SK-N-MC (cell line): ENCODE data around the gene SEC23B.
"Not testable (repeated sequence)": the region's sequence is repeated elsewhere in the genome, so short reads cannot be mapped to it uniquely, and the experiment has no call there.

ENCODE experiments used
- DNase-seq: peaks from one replicate; pipeline ENCODE4 v3.0.0-alpha.2; 2011; ENCODE audit warnings: low read depth, low spot score
- H3K27ac ChIP-seq: fragments of 200-600 bp; sonication (generic); 2 replicates; pipeline ENCODE4 v1.5.1; 2016; ENCODE audit warnings: mixed run types
- H3K36me3 ChIP-seq: fragments of 200-600 bp; sonication (generic); 2 replicates; pipeline ENCODE4 v1.6.1; 2017; ENCODE audit warnings: antibody characterized with exemption, low read length, mixed read lengths; ENCODE audit not compliant: insufficient read depth
- H3K4me3 ChIP-seq: fragments of 200-600 bp; sonication (generic); 2 replicates; pipeline ENCODE4 v1.5.1; 2016
- H3K9ac ChIP-seq: fragments of 200-600 bp; sonication (generic); 2 replicates; pipeline ENCODE4 v1.8.0; 2017; ENCODE audit warnings: mixed run types, mixed read lengths; ENCODE audit not compliant: insufficient read length
- H3K9me3 ChIP-seq: fragments of 200-600 bp; sonication (generic); 2 replicates; pipeline ENCODE4 v1.6.1; 2017; ENCODE audit warnings: low read depth, mild to moderate bottlenecking, antibody characterized with exemption, low read length, moderate library complexity, mixed read lengths
- EZH2 ChIP-seq: fragments of 200-600 bp; sonication (generic); IDR thresholded peaks from one replicate; pipeline ENCODE4 v1.6.1; 2017; ENCODE audit warnings: antibody characterized with exemption
- FOXP2 ChIP-seq: optimal IDR thresholded peaks from 2 replicates; pipeline ENCODE3; 2011; ENCODE audit warnings: mild to moderate bottlenecking, moderate library complexity; ENCODE audit not compliant: insufficient read depth; ENCODE audit errors: extremely low read length, control extremely low read depth
- POLR2AphosphoS5 ChIP-seq: IDR thresholded peaks from 2 replicates; pipeline ENCODE4 v1.6.1; 2012; ENCODE audit warnings: mild to moderate bottlenecking, low read depth, low read length, borderline replicate concordance

Gene SEC23B

DNA sequence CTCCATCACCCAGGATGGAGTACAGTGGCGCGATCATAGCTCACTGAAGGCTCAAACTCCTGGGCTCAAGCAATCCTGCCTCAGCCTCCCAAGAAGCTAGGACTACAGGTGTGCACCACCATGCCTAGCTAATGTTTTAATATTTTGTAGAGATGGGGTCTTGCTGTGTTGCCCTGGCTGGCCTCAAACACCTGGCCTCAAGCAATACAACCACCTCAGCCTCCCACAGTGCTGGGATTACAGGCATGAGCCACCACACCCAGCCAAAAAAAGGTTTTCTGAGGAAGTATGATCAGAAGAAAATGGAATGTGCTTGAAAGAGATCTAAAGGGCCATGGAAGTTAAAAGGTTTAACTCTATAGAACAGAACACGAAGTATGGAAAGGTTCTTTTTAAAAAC is 19.4 kb upstream of the SEC23B start:
- TF ChIP-seq FOXP2 (no peak), POLR2AphosphoS5 (no peak), EZH2 (no peak)
- H3K27ac ChIP-seq = no peak overlapping the region
- no peaks in the 10 kb centered on the region for H3K9me3 ChIP-seq
- no peak for DNase-seq
- H3K9ac ChIP-seq = no peak overlapping the region
- peaks cover 54% of the 10 kb centered on the region for H3K36me3 ChIP-seq
- H3K4me3 ChIP-seq = no peak overlapping the region

DNA sequence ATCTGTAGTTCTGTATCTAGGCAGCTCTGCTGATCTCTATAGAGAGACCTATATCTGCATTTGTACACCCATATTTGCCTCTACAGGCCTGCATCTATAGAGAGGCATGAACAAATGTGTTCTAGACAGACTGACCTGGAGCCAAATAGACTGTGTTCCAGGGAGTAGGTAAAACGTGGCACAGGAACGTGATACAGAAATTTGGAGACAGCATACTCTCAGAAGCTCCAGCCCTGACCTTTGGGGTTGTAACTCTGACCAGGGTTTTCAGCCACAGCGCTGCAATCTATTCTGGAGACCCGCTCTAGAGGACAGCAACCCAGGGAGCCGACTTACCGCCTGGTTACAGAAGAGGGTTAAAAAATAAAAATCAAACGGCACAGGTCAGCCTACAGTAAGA is 11.7 kb upstream of the SEC23B start:
- H3K36me3 ChIP-seq = peaks cover 16% of the 10 kb centered on the region; the same call in 1 of the 2 replicates
- H3K9me3 ChIP-seq = no peaks in the 10 kb centered on the region
- no peak for DNase-seq
- 0 out of 2 replicates have a peak overlapping the region, but pooled peaks have one; percentile 17 for H3K27ac ChIP-seq
- TF ChIP-seq POLR2AphosphoS5 = no peak
- TF ChIP-seq FOXP2 = no peak
- no peak for TF ChIP-seq EZH2
- peak overlapping the region; percentile 99 for H3K4me3 ChIP-seq
- peak overlapping the region; percentile 78 for H3K9ac ChIP-seq

DNA sequence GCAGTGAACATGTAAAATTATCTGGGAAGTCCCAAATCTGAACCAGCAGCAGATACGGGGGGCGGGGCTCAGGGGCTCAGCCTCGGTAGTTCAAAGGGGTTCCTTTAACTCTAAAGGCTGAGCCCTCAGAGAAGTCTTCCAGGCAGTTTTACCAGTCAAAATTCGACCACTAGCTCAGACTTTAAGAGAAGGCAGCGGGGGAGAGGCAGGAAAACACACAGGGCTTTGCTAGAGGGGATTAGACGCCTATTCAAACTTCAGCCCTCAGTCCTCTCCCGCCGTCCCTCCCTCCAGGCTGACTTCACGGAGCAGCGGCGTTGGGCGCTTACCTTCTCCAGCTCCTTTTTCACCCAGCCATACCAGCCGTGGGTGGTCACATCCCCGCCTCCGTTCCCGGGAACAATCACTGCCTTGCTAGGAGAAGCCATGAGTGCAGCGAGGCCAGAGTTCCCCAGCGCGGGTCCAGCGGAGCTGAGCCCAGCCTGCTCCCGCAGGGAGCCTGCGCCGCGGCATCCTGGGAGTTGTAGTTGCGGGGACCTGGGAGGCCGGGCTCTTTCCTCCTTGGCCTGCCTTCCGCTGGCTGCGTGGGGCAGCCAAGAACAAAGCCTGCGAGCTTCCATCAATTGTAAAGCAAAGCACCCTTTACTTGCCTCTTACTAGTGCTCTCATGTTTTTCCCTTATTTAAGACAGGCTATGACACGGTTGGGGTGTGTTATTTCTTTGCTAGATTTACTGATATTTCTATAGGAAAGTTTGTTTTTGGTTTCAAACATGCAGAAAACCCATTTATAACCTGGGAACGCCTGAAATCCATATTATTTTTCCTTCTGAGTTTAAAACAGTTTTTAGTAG is 10.8 kb upstream of the SEC23B start, which contains the start of gene RBBP9:
Gene RBBP9 (minus strand): TSS at position 486 of the 853 bp plus-strand sequence. CDS start 58 bp downstream, at position 428.
- Histone ChIP-seq H3K36me3 (peaks cover 13% of the 10 kb centered on the region; the same call in 1 of the 2 replicates), H3K27ac (peak within 1 kb of the TSS; percentile 74), H3K9ac (peak within 1 kb of the TSS; percentile 78), H3K4me3 (peak within 1 kb of the TSS; percentile 99), H3K9me3 (no peaks in the 10 kb centered on the region)
- TF ChIP-seq FOXP2 (no peak), POLR2AphosphoS5 (peak; percentile 85; the same call in 1 of the 2 replicates)
- peak; percentile 6 for DNase-seq

- Histone ChIP-seq H3K4me3 (peak overlapping the region; percentile 99), H3K27ac (peak overlapping the region; percentile 74), H3K9ac (peak overlapping the region; percentile 78), H3K9me3 (no peaks in the 10 kb centered on the region), H3K36me3 (peaks cover 11% of the 10 kb centered on the region; the same call in 1 of the 2 replicates)
- no peak for DNase-seq
- no peak for TF ChIP-seq POLR2AphosphoS5
Observed at GRCh38 chr20:18497603-18498002, 10.1 kb upstream of the SEC23B start.

- not testable (repeated sequence) for H3K9ac ChIP-seq, H3K9me3 ChIP-seq, H3K36me3 ChIP-seq, DNase-seq, H3K4me3 ChIP-seq, H3K27ac ChIP-seq
Observed at GRCh38 chr20:18501672-18502071, 6.1 kb upstream of the SEC23B start.

- peaks cover 4% of the 10 kb centered on the region; the same call in 1 of the 2 replicates for H3K36me3 ChIP-seq
- TF ChIP-seq EZH2 = no peak
- no peak for TF ChIP-seq POLR2AphosphoS5
- TF ChIP-seq FOXP2 = no peak
- H3K4me3 ChIP-seq = no peak overlapping the region
- no peak overlapping the region for H3K27ac ChIP-seq
- H3K9ac ChIP-seq = no peak overlapping the region
- no peaks in the 10 kb centered on the region for H3K9me3 ChIP-seq
- no peak for DNase-seq
Observed at GRCh38 chr20:18504479-18505060, 3.2 kb upstream of the SEC23B start.

- Histone ChIP-seq H3K9ac (peak overlapping the region; percentile 85), H3K4me3 (peak overlapping the region; percentile 87), H3K36me3 (peaks cover 26% of the 10 kb centered on the region), H3K27ac (peak overlapping the region; percentile 97; the same call in 1 of the 2 replicates), H3K9me3 (no peaks in the 10 kb centered on the region)
- TF ChIP-seq FOXP2 = no peak
- TF ChIP-seq EZH2 = no peak
- no peak for TF ChIP-seq POLR2AphosphoS5
- no peak for DNase-seq
Observed at GRCh38 chr20:18506744-18507143, 996 bp upstream of the SEC23B start.

GRCh38 chr20:18511571-18511970 is 3.8 kb downstream of the SEC23B start:
- no peak for DNase-seq

GRCh38 chr20:18513208-18513607 is 5.5 kb downstream of the SEC23B start:
- peaks cover 57% of the 10 kb centered on the region for H3K36me3 ChIP-seq
- no peak for DNase-seq
- H3K4me3 ChIP-seq = no peak overlapping the region
- H3K9me3 ChIP-seq = no peaks in the 10 kb centered on the region
- TF ChIP-seq EZH2 (no peak), FOXP2 (no peak), POLR2AphosphoS5 (no peak)
- H3K9ac ChIP-seq = no peak overlapping the region
- no peak overlapping the region for H3K27ac ChIP-seq

More at GRCh38 chr20:18511571-18511970, 3.8 kb downstream of the SEC23B start:
- H3K4me3 ChIP-seq = no peak overlapping the region
- no peak overlapping the region for H3K27ac ChIP-seq
- peaks cover 53% of the 10 kb centered on the region for H3K36me3 ChIP-seq
- peak overlapping the region; percentile 37 for H3K9ac ChIP-seq
- H3K9me3 ChIP-seq = no peaks in the 10 kb centered on the region
- TF ChIP-seq EZH2 (no peak), POLR2AphosphoS5 (no peak), FOXP2 (no peak)
